ENCODE results near the gene FOXD1. TPM values are rescaled to one million over a fixed set of nuclear protein-coding genes. Genes with fewer than 3 reads are reported as not detected.

FOXD1 gene
- total and polyA plus RNA-seq, 2 donors (not counting 3 experiments of a cell fraction or from before 2014, with no cell fraction given), result 0.06 to 0.20 TPM

DNA sequence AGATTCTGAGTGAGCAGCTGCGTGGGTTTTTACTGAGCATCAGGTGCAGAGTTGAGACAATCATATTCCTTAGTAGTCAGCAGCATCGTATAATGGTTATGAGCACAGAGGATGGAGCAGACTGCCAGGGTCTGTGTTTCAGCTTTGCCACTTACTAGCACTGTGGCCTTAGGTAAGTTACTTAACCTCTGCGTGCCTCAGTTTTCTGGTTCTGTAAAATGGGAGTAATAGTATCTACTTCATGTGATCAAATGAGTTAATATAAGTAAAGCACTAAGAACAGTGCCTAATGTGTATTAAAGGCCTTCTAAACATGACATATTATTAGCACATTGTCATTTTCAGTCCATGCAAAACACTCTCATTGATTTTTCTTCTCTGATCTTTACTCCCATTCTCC, 44.8 kb upstream of the FOXD1 start:
- Histone ChIP-seq H3K9ac (replicated peaks; ENCODE audit: extremely low read depth, insufficient read depth, low read length) (no peak overlapping the region), H3K4me1 (ENCODE audit: control insufficient read depth, extremely low read depth, insufficient read depth, low read length) (peaks cover 14% of the 10 kb centered on the region), H3K36me3 (ENCODE audit: control insufficient read depth in 2 of 2, extremely low read depth in 1 of 2, insufficient read depth in 2 of 2, low read length in 2 of 2) (no peaks in the 10 kb centered on the region), H3K4me2 (ENCODE audit: insufficient read depth, low read length) (no peak overlapping the region), H3K4me3 (replicated peaks in 1 of 3; ENCODE audit: insufficient read depth in 1 of 3, low read depth in 1 of 3, low read length in 3 of 3) (no peak overlapping the region), H3K9me3 (replicated peaks; ENCODE audit: control insufficient read depth, insufficient read depth, low read length) (no peaks in the 10 kb centered on the region), H3K27ac (ENCODE audit: insufficient read depth, low read depth, low read length) (no peak overlapping the region), H3K9me1 (replicated peaks; ENCODE audit: control insufficient read depth, extremely low read depth, insufficient read depth, low read length) (no peaks in the 10 kb centered on the region), H3K79me2 (ENCODE audit: control insufficient read depth, insufficient read depth, low read length) (peaks cover 2% of the 10 kb centered on the region), H4K20me1 (replicated peaks; ENCODE audit: control insufficient read depth, extremely low read depth, insufficient read depth, low read length) (no peaks in the 10 kb centered on the region), H2AFZ (ENCODE audit: low read depth, low read length) (no peak overlapping the region), H3K27me3 (ENCODE audit: control insufficient read depth in 2 of 2, insufficient read depth in 2 of 2, low read length in 2 of 2) (peaks cover 25 to 36% of the 10 kb centered on the region in 2 experiments)
- ChIA-PET POLR2A (no interaction called here), CTCF (interaction anchor here (1.0 to 1.2 kb wide), 2 partner anchors 10 to 42 kb away, joined by 4 read pairs; no protein-coding TSS in a partner anchor)
- dilution Hi-C loops (cut with MboI; ENCODE audit: extremely low pct_ligation_motif_present, low sequenced_read_pairs) (no loop called here), intact Hi-C loops (cut with micrococcal nuclease) (no loop called here)
- DNase-seq (ENCODE audit: low read depth, low spot score) (no peak), FAIRE-seq (no peak)
- TF ChIP-seq JUN (IDR thresholded peaks at IDR 0.05; ENCODE audit: borderline replicate concordance, insufficient read depth, insufficient read length, low read depth) (no peak), EZH2 (IDR thresholded peaks at IDR 0.05; ENCODE audit: borderline replicate concordance, low read depth, low read length, severe bottlenecking) (no peak), GATA2 (IDR thresholded peaks at IDR 0.05; ENCODE audit: insufficient read depth, insufficient read length, low read depth, low read length) (no peak), POLR2A (IDR thresholded peaks at IDR 0.05; ENCODE audit: low read depth, low read length) (no peak), POLR2AphosphoS5 (IDR thresholded peaks at IDR 0.05; ENCODE audit: insufficient read depth, low read depth, low read length) (no peak), MAX (IDR thresholded peaks at IDR 0.05; ENCODE audit: insufficient read depth, insufficient read length) (no peak), MYC (IDR thresholded peaks at IDR 0.05; ENCODE audit: low read depth, low read length) (no peak), FOS (IDR thresholded peaks at IDR 0.05; ENCODE audit: borderline replicate concordance, insufficient read depth, low read length) (no peak)
- TF ChIP-seq, protein P1, sequence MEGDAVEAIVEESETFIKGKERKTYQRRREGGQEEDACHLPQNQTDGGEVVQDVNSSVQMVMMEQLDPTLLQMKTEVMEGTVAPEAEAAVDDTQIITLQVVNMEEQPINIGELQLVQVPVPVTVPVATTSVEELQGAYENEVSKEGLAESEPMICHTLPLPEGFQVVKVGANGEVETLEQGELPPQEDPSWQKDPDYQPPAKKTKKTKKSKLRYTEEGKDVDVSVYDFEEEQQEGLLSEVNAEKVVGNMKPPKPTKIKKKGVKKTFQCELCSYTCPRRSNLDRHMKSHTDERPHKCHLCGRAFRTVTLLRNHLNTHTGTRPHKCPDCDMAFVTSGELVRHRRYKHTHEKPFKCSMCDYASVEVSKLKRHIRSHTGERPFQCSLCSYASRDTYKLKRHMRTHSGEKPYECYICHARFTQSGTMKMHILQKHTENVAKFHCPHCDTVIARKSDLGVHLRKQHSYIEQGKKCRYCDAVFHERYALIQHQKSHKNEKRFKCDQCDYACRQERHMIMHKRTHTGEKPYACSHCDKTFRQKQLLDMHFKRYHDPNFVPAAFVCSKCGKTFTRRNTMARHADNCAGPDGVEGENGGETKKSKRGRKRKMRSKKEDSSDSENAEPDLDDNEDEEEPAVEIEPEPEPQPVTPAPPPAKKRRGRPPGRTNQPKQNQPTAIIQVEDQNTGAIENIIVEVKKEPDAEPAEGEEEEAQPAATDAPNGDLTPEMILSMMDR (IDR thresholded peaks at IDR 0.05; ENCODE audit: extremely low read depth in 1 of 2, insufficient read depth in 1 of 2, low read depth in 1 of 2, low read length in 2 of 2), result no peak
- no TSS peak for BruUV-seq (replicated peaks)
